HG02610 (cell line): ENCODE data around the gene S100A11.

Source experiments
- ATAC-seq: cut with Tn5 transposase; IDR thresholded peaks from one replicate; pipeline ENCODE4 v1.9.1; 2021; ENCODE audit warnings: mild to moderate bottlenecking, moderate library complexity; ENCODE audit not compliant: unreplicated experiment

The S100A11 gene

DNA sequence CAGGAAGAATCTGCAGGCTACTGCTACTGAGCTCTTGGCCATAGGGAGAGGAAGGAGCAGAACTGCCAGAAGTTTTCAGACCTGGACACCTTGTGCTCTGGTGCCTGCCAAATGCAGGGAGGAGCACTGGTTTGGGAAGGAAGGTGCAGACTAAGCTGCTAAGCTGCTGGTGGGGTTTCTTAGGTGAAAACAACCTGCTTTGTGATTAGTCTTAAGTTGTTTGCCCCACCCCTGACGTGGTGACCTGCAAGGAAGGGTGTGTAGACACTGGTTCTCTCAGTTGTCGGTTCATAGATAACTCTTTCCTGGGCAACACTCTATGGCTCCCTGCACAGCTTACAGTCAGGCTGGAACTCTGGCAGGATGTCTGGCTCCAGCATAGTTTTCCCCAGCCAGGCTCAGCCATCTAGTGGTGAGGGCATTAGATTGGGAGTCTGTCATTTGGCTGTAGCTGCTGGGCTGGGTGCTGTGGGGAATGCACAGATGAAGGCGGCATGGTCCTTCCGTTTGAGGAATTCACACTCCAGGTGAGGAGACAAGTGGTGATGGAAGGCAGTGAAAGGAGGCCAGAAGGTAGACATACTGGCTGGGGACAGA lies 32.9 kb downstream of the S100A11 start:
- ATAC-seq: no peak

- ATAC-seq: no peak
These were observed 33.8 kb downstream of the S100A11 start for GRCh38 chr1:152002960-152003359.

DNA sequence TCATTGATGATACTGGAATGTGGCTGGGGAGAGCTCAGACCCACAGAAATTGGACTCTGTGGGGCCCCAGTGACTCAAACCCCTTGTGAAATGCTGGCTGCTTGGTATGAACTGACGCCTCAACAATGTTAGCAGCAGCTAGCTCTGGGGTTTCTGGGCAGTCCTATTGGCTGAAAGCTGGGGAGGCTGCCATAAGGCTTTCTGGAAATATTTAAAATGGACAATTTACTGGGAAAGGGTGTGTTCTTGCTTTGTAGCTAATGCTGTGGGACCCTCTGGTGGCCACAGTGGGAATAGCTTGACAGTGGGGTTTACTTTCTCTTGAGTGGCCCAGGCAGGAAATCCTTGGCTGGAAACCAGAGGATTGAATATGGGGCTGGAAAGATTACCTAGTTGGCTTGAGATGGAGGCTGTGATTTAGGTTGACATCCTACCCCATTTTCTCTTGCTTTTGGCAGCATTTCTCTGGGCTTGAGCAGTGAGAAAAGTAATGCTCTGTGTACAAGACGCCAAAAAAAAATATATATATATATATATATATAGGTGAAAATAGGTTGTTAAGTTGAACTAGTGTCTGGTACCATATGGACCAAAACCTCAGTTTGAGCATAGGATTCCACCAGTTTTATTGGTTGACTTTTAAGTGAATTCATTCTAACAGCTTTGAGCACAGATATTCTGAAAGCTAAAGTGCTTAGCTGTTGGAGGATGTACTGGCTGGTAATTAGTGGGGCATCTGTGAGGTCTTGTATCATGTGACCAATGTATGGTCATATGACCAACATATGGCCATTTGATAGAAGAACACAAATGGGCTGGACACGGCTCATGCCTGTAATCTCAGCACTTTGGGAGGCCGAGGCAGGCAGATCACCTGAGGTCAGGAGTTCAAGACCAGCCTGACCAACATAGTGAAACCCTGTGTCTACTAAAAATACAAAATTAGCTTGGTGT lies 34.9 kb downstream of the S100A11 start:
- ATAC-seq: no peak

DNA sequence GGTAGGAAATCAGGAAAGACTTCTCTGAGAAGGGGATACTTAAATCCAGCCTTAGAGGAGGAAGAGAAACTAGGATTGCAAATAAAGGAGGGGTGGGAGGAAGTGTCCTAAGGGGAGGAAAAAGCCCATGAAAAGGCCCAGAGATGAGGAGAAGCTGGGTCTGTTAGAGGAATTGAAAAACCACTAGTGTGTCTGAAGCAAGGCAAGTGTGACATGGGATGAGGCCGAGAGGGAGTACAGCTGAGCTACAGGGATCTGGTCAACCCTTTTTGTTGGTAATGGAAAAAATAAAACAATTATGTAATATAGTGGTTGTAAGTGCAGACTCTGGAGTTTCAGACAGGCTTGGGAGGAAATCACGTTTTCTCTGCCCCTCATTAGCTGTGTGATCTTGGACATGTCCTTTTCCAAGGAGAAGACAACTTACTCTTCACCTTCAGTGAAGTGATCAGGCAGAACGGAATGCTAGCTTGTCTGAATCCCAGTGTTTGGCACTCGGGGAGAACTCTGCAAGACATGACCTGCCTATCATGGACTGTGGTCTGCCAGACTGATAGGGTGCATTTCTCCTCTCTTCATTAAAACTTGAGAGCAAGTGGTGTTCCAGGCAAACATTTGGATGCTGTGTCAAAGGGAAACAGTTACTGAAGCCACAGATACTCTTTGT lies 35.7 kb downstream of the S100A11 start:
- no peak for ATAC-seq

- ATAC-seq: no peak
These were observed 38.0 kb downstream of the S100A11 start for GRCh38 chr1:151998611-151999362.

- no peak for ATAC-seq
These were observed 39.6 kb downstream of the S100A11 start for GRCh38 chr1:151997284-151997570.

DNA sequence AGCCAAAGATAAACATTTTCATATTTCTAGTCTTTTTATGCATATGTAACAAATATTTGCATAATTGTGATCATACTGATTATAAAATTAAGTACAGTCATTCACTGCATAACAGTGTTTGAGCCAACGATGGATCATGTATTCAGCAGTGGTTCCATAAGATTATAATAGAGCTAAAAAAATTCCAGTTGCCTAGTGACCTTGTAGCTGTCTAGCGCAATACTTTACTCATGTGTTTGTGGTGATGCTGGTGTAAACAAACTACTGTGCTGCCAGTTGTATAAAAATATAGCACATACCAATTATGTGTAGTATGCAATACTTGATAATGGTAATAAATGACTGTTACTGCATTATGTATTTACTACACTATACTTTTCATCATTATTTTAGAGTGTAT lies 41.0 kb downstream of the S100A11 start:
- ATAC-seq: no peak

DNA sequence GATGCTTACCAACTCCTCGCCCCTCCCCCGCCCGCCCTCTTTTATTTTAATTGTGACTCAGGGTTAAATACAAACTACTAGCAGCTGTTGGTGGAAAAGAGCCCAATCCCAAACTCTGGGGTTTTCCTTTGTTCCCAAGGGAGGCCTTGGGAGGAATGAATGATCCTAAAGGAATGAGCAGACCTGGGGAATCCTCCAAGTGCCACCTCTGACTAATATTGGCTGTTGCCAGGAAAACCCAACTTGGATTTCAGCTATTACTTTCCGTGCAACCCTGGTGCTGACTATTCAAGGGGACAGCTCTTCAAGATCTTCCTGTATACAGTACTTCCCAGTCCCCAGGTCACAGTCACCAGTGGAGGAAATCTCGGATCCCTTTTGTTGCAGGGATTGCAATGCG lies 41.8 kb downstream of the S100A11 start:
- ATAC-seq: no peak

- no peak for ATAC-seq
These were observed 42.9 kb downstream of the S100A11 start, which contains the start of gene S100A10 for GRCh38 chr1:151993734-151994496. Gene S100A10 (minus strand): TSS chr1:151993859. CDS start chr1:151986230, 7,629 bp downstream.

GRCh38 chr1:151993084-151993733 lies 43.6 kb downstream of the S100A11 start:
- ATAC-seq: no peak

DNA sequence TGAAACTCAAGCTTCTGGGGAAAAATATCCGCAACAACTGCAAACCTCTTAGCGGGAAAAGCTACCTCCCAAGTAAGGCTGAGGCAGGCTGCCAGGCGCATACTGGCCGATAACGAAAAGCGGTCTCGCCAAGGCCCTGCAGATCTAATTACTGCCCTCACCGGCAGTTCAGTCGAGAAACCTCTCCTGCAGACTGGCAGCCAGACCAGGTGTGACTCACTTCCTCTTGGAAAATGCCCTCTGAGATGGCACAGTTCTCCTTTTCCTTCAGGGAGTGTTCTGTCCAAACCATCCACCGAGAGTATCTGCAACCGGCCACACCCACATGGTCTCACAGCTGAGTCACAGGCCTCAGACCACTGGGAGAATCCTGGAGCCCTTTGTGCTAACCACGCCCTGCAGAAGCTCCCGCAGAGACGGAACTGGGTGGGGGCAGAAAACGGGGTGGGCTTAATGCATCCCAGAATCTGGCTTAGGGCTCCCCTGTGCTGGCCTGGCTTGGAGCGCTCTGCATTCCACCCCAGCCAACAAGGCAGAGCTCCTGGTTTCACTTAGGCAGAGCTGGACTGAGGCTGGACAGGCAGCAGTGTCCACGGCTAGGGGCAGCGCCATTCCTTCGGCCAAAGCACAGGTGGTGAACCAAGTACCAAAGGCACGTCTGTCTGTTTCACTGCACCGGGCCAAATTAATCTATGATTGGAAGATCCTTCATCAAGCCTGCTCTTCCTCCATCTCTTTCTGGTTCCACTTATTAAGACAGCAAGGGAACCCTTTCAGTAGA lies 44.3 kb downstream of the S100A11 start:
- no peak for ATAC-seq

GRCh38 chr1:151991663-151992302 lies 45.0 kb downstream of the S100A11 start:
- no peak for ATAC-seq

DNA sequence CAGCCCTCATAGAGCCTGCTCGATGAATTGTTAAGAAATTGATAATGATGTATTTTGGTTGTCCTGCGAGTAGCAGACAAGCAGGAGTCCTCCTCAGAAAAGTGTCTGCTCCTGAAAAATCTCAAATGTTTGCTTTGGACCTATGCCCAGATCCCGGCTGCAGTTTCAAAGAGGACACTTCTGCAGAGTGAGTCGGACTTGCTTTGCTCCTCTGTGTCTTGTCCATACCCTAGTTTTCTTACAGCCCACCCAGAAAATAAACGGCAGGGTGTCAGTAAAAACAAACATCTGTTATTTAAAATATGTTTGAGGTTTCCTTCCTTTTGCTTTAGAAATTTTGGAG lies 46.0 kb downstream of the S100A11 start:
- no peak for ATAC-seq

DNA sequence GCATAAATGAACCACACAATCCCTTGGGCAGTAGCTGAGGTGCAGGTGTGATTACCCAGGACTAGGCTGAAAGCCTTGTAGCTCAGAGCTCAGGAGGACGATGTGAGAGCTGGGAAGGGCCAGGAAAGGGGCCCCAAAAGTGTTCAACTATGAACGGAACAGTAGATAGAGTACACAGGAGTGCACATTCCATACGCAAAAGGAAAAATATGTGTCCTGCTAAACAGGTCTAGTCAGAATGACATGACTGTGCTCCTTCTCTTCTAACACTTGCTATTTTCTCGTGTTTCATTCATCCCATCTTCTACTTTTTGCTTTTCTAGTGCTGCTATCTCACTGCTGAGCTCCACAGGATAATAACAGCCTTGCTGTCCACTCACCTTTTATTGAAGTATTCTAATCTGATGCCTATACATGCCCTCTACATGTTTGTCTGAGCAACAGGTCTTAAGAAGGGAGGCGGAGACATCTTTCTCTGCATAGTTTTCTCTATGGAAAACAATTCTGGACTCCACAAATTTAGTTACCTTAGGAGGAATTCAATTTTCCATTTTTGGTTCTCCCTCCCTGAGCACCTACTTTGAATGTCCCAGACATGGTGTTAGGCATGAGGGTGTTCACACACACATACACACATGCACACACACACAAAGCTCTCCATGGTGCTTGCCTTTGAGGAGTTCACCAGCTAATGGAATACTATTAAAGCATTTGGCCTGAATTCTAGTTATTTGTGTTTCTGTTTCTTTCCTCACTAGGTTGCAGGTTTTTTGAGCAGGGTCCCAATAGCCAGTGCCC lies 46.5 kb downstream of the S100A11 start:
- no peak for ATAC-seq

- ATAC-seq: no peak
These were observed 47.5 kb downstream of the S100A11 start for GRCh38 chr1:151989211-151989862.

DNA sequence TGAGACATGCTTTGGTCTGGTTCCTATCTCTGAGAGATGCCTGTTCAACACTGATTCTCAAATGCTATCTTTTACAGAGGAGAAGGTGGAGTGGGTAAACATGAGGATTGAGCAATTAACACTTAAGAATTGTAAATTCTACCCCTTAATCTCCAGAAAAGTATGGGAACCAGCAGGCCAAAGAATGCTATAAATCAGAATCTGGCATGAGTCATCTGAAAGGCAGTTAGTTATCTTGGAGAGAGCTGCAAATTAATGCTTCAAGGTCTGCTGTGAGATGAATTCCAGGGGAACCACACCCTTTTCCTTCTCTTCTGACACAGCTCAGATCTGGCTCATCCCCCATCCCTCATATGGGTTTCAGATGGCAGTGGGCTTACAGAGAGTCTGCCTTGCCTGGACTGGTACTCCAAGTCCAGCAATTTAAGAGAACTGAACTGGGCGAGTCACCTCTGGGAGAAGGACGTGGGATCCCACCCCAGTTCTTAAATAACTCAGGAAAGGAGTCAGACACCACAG lies 48.3 kb downstream of the S100A11 start:
- ATAC-seq: no peak

- ATAC-seq: no peak
These were observed 50.2 kb downstream of the S100A11 start for GRCh38 chr1:151986501-151987190.
